HepG2 (cell line): ENCODE data around the gene RNASE8. TPM values are rescaled to one million over a fixed set of nuclear protein-coding genes. Genes with fewer than 3 reads are reported as not detected.

Source experiments
- ATF2 ChIP-seq: sonication (generic); formaldehyde crosslinking; IDR thresholded peaks from 2 replicates; pipeline ENCODE4 v1.4.0; 2020; ENCODE audit warnings: missing genetic modification reagents
- FOXM1 ChIP-seq: sonication (generic); formaldehyde crosslinking; IDR thresholded peaks from 2 replicates; pipeline ENCODE4 v1.5.0; 2020; ENCODE audit warnings: missing genetic modification reagents
- MAZ ChIP-seq, 2 experiments: sonication (generic) in 1 of 2; formaldehyde crosslinking in 1 of 2; IDR thresholded peaks; 2 replicates each; pipeline versions ENCODE4 v1.5.0 to v1.6.1; 2012 to 2020; ENCODE audit warnings: low read depth in 2 of 2, mild to moderate bottlenecking in 2 of 2, borderline replicate concordance in 1 of 2, improper control_type of control experiment in 1 of 2, low read length in 1 of 2, missing genetic modification reagents in 1 of 2, moderate library complexity in 1 of 2
- MXD3 ChIP-seq: IDR thresholded peaks from 2 replicates; pipeline ENCODE4 v1.6.1; 2016; ENCODE audit warnings: mild to moderate bottlenecking, missing biosample characterization, missing genetic modification reagents
- NCOR1 ChIP-seq: fragments of 200-600 bp; sonication (generic); IDR thresholded peaks from 2 replicates; pipeline ENCODE4 v1.7.0; 2017; ENCODE audit warnings: antibody characterized with exemption, low read length, borderline replicate concordance
- NFYC ChIP-seq: IDR thresholded peaks from 2 replicates; pipeline ENCODE4 v1.6.1; 2016; ENCODE audit warnings: missing genetic modification reagents, missing compliant biosample characterization
- PBX2 ChIP-seq: IDR thresholded peaks from 2 replicates; pipeline ENCODE4 v1.6.1; 2016; ENCODE audit warnings: control low read depth
- PPARG ChIP-seq: conservative IDR thresholded peaks from 2 replicates; pipeline ENCODE4 v1.6.1; 2016; ENCODE audit warnings: missing biosample characterization, missing genetic modification reagents
- PRDM4 ChIP-seq: sonication (generic); formaldehyde crosslinking; IDR thresholded peaks from 2 replicates; pipeline ENCODE4 v1.9.0; 2021; ENCODE audit warnings: missing genetic modification reagents, borderline replicate concordance
- TMF1 ChIP-seq: sonication (generic); formaldehyde crosslinking; IDR thresholded peaks from 2 replicates; pipeline ENCODE4 v1.8.1; 2022; ENCODE audit warnings: low read depth, missing genetic modification reagents
- ZNF253 ChIP-seq: sonication (generic); formaldehyde crosslinking; IDR thresholded peaks from 2 replicates; pipeline ENCODE4 v1.8.0; 2022; ENCODE audit warnings: mild to moderate bottlenecking, missing genetic modification reagents, borderline replicate concordance
- ZNF276 ChIP-seq: sonication (generic); formaldehyde crosslinking; IDR thresholded peaks from 2 replicates; pipeline ENCODE4 v1.4.0; 2020; ENCODE audit warnings: mild to moderate bottlenecking, low read depth, missing genetic modification reagents
- ZNF281 ChIP-seq: sonication (generic); formaldehyde crosslinking; IDR thresholded peaks from 2 replicates; pipeline ENCODE4 v1.4.0; 2020; ENCODE audit warnings: missing genetic modification reagents, borderline replicate concordance
- ZNF775 ChIP-seq: sonication (generic); formaldehyde crosslinking; IDR thresholded peaks from 2 replicates; pipeline ENCODE4 v1.4.0; 2020; ENCODE audit warnings: missing genetic modification reagents, mild to moderate bottlenecking, moderate library complexity, borderline replicate concordance
- polyA plus RNA-seq, 8 experiments: library from polyadenylated mRNA; depleted of rRNA in 3 of 8; stranded (reverse) in 7 of 8; unstranded in 1 of 8; fragments of >200 nt; fragmentation: Illumina TruSeq in 4 of 8; extraction: Trizol in 4 of 8; gene quantifications; 2 replicates each; pipeline versions ENCODE4 v1.2.1 to v1.2.3, GENCODE V29; 2011 to 2016; ENCODE audit warnings: low read depth in 4 of 8, missing spikeins in 1 of 8, mixed read lengths in 1 of 8; ENCODE audit not compliant: insufficient read depth in 1 of 8
- total RNA-seq, 5 experiments: library from RNA; depleted of rRNA; stranded (reverse); fragments of >200 nt; fragmentation: Illumina TruSeq; extraction: Trizol; gene quantifications; 2 replicates each; pipeline ENCODE4 v1.2.3, GENCODE V29; 2016; ENCODE audit warnings: low read depth in 1 of 5

RNASE8 gene
- total and polyA plus RNA-seq, 2 of the 13 experiments (the other 11 are each of a cell fraction or from before 2014, with no cell fraction given): not detected

- no peak for TF ChIP-seq ZNF281
- no peak for TF ChIP-seq ZNF775 (CRISPR knock-in tag)
- TF ChIP-seq PBX2 (CRISPR knock-in tag): no peak
- no peak for TF ChIP-seq ATF2 (CRISPR knock-in tag)
- TF ChIP-seq MAZ (IDR thresholded peaks at IDR 0.05; ENCODE audit: borderline replicate concordance, low read depth, low read length): no peak
- TF ChIP-seq MAZ (CRISPR knock-in tag; IDR thresholded peaks at IDR 0.05; ENCODE audit: low read depth): peak; percentile 79
- no peak for TF ChIP-seq NCOR1
- TF ChIP-seq FOXM1: no peak
- peak; percentile 50; the same call in 1 of the 2 replicates for TF ChIP-seq MXD3 (CRISPR knock-in tag)
- TF ChIP-seq ZNF253 (CRISPR knock-in tag): 0 out of 2 replicates have a peak, but pooled peaks have one; percentile 28
- no peak for TF ChIP-seq NFYC (CRISPR knock-in tag)
- no peak for TF ChIP-seq PRDM4 (CRISPR knock-in tag)
- 0 out of 2 replicates have a peak, but pooled peaks have one; percentile 83 for TF ChIP-seq TMF1 (CRISPR knock-in tag)
- no peak for TF ChIP-seq PPARG
- no peak for TF ChIP-seq ZNF276 (CRISPR knock-in tag)
Measured at GRCh38 chr14:21070083-21070609, 12.5 kb downstream of the RNASE8 start, which contains the start of gene ARHGEF40 (continued).
